GM23338 (cell line): ENCODE results near the gene EPHB2. TPM values are rescaled to one million over a fixed set of nuclear protein-coding genes. Genes with fewer than 3 reads are reported as not detected.

ENCODE experiments used
- ATAC-seq: fragments of 200-7000 bp; cut with Tn5 transposase; 3 replicates; pipeline ENCODE4 v1.9.1; 2020
- DNase-seq: peaks from one replicate; pipeline ENCODE4 v3.0.0-alpha.2; 2015; ENCODE audit warnings: low spot score
- H2AFZ ChIP-seq: fragments of 200-600 bp; sonication (generic); 2 replicates; pipeline ENCODE4 v1.8.0; 2016; ENCODE audit warnings: antibody characterized with exemption, mild to moderate bottlenecking, moderate library complexity
- H3F3A ChIP-seq: fragments of 200-600 bp; sonication (generic); replicated peaks from 2 replicates; pipeline ENCODE4 v1.8.0; 2017; ENCODE audit warnings: antibody characterized with exemption, mixed run types, low read depth
- H3K27ac ChIP-seq: fragments of 200-600 bp; sonication (generic); 2 replicates; pipeline ENCODE4 v1.6.1; 2016; ENCODE audit warnings: low read depth
- H3K27me3 ChIP-seq: fragments of 200-600 bp; sonication (generic); 2 replicates; pipeline ENCODE4 v1.8.0; 2016; ENCODE audit warnings: mild to moderate bottlenecking, mixed run types, moderate library complexity; ENCODE audit not compliant: insufficient read depth
- H3K36me3 ChIP-seq: fragments of 200-600 bp; sonication (generic); 2 replicates; pipeline ENCODE4 v1.8.0; 2016; ENCODE audit warnings: mild to moderate bottlenecking; ENCODE audit not compliant: insufficient read depth
- H3K4me1 ChIP-seq: fragments of 200-600 bp; sonication (generic); 2 replicates; pipeline ENCODE4 v1.8.0; 2016; ENCODE audit warnings: mild to moderate bottlenecking, moderate library complexity; ENCODE audit not compliant: insufficient read depth
- H3K4me2 ChIP-seq: fragments of 200-600 bp; sonication (generic); 2 replicates; pipeline ENCODE4 v1.7.1; 2017; ENCODE audit warnings: mixed run types
- H3K4me3 ChIP-seq: fragments of 200-600 bp; sonication (generic); 2 replicates; pipeline ENCODE4 v1.6.1; 2016; ENCODE audit warnings: mixed run types
- H3K79me2 ChIP-seq: fragments of 200-600 bp; sonication (generic); replicated peaks from 2 replicates; pipeline ENCODE4 v1.8.0; 2017; ENCODE audit warnings: mild to moderate bottlenecking; ENCODE audit not compliant: insufficient read depth
- H3K9me2 ChIP-seq: fragments of 200-600 bp; sonication (generic); 2 replicates; pipeline ENCODE4 v1.8.0; 2017; ENCODE audit not compliant: insufficient read depth
- H4K20me1 ChIP-seq: fragments of 200-600 bp; sonication (generic); replicated peaks from 2 replicates; pipeline ENCODE4 v1.8.0; 2017; ENCODE audit warnings: mild to moderate bottlenecking; ENCODE audit not compliant: insufficient read depth
- H3K27ac Mint-ChIP-seq: 2 replicates; pipeline ENCODE4 v1.8.0; 2020; ENCODE audit warnings: inconsistent platforms, mild to moderate bottlenecking, moderate library complexity, mixed read lengths
- H3K27me3 Mint-ChIP-seq: 3 replicates; pipeline ENCODE4 v1.8.0; 2022; ENCODE audit warnings: low read depth, mild to moderate bottlenecking, moderate library complexity, mixed read lengths, inconsistent platforms; ENCODE audit not compliant: insufficient read depth, poor library complexity
- H3K36me3 Mint-ChIP-seq: 3 replicates; pipeline ENCODE4 v1.8.0; 2021; ENCODE audit warnings: low read depth, mild to moderate bottlenecking, inconsistent platforms, moderate library complexity, mixed read lengths
- H3K4me1 Mint-ChIP-seq: 3 replicates; pipeline ENCODE4 v1.8.0; 2020; ENCODE audit warnings: mild to moderate bottlenecking, inconsistent platforms, mixed read lengths
- H3K4me3 Mint-ChIP-seq: 3 replicates; pipeline ENCODE4 v1.8.0; 2021; ENCODE audit warnings: moderate library complexity, mild to moderate bottlenecking, inconsistent platforms, mixed read lengths
- H3K9me3 Mint-ChIP-seq: 3 replicates; pipeline ENCODE4 v1.8.0; 2020; ENCODE audit warnings: moderate library complexity, mild to moderate bottlenecking, inconsistent platforms, mixed read lengths
- CREB1 ChIP-seq: fragments of 250-450 bp; sonication (Bioruptor Pico); IDR thresholded peaks from 2 replicates; pipeline ENCODE4 v1.5.0; 2020; ENCODE audit warnings: low read depth, mild to moderate bottlenecking, moderate library complexity
- ETS1 ChIP-seq: IDR thresholded peaks from 2 replicates; pipeline ENCODE4 v1.6.1; 2016; ENCODE audit warnings: antibody characterized with exemption
- EZH2 ChIP-seq: fragments of 200-600 bp; sonication (generic); IDR thresholded peaks from one replicate; pipeline ENCODE4 v1.8.0; 2017; ENCODE audit warnings: antibody characterized with exemption, mild to moderate bottlenecking, low read depth; ENCODE audit not compliant: unreplicated experiment
- EZH2phosphoT487 ChIP-seq: fragments of 200-600 bp; sonication (generic); IDR thresholded peaks from one replicate; pipeline ENCODE4 v1.8.1; 2018; ENCODE audit warnings: antibody characterized with exemption; ENCODE audit not compliant: unreplicated experiment
- JUNB ChIP-seq: IDR thresholded peaks from one replicate; pipeline ENCODE4 v1.6.1; 2016; ENCODE audit warnings: antibody characterized with exemption; ENCODE audit not compliant: unreplicated experiment
- NANOG ChIP-seq: IDR thresholded peaks from 2 replicates; pipeline ENCODE4 v1.6.1; 2016; ENCODE audit warnings: antibody characterized with exemption, borderline replicate concordance
- POLR2AphosphoS5 ChIP-seq: IDR thresholded peaks from 2 replicates; pipeline ENCODE4 v1.6.1; 2016; ENCODE audit warnings: antibody characterized with exemption, low read depth
- REST ChIP-seq: IDR thresholded peaks from one replicate; pipeline ENCODE4 v1.6.1; 2018; ENCODE audit warnings: antibody characterized with exemption; ENCODE audit not compliant: unreplicated experiment
- STAT1 ChIP-seq: IDR thresholded peaks from one replicate; pipeline ENCODE4 v1.6.1; 2016; ENCODE audit warnings: antibody characterized with exemption; ENCODE audit not compliant: unreplicated experiment
- ZNF114 ChIP-seq: fragments of 250-450 bp; sonication (Bioruptor Pico); IDR thresholded peaks from 2 replicates; pipeline ENCODE4 v1.5.0; 2020; ENCODE audit warnings: mild to moderate bottlenecking, moderate library complexity
- ZNF331 ChIP-seq: fragments of 250-450 bp; sonication (Bioruptor Pico); IDR thresholded peaks from 2 replicates; pipeline ENCODE4 v1.5.0; 2020; ENCODE audit warnings: low read depth, mild to moderate bottlenecking, moderate library complexity
- polyA plus RNA-seq: library from polyadenylated mRNA; unstranded; fragments of >200 nt; fragmentation: Nextera tagmentation; extraction: Ambion mirVana; gene quantifications from 2 replicates; pipeline ENCODE4 v1.2.1, GENCODE V29; 2016
- total RNA-seq: library from RNA; depleted of rRNA; stranded (reverse); fragments of >200 nt; shearing (Covaris generic); gene quantifications from 2 replicates; pipeline ENCODE4 v1.2.3, GENCODE V29; 2014
- TF ChIP-seq, protein P1 (sequence below): fragments of 250-450 bp; sonication (Bioruptor Pico); IDR thresholded peaks from 2 replicates; pipeline ENCODE4 v1.5.0; 2020; ENCODE audit warnings: mild to moderate bottlenecking, moderate library complexity
- TF ChIP-seq, protein P2 (sequence below), 2 experiments: fragments of 200-600 bp in 1 of 2; sonication (generic) in 1 of 2; conservative IDR thresholded peaks; 2 replicates each; pipeline versions ENCODE4 v1.5.1 to v1.6.1; 2016 to 2017; ENCODE audit warnings: antibody characterized with exemption in 2 of 2, low read depth in 2 of 2, mild to moderate bottlenecking in 2 of 2, moderate library complexity in 1 of 2

The EPHB2 gene
- total and polyA plus RNA-seq, 2 experiments from 2014 or later, result 4.1 to 20.1 TPM

GRCh38 chr1:22832414-22832786 lies 121.8 kb downstream of the EPHB2 start:
- no peak overlapping the region for H3K4me3 ChIP-seq
- H3K27ac ChIP-seq, result no peak overlapping the region
- ATAC-seq, result no peak
- no peak overlapping the region for H3K4me2 ChIP-seq
- no peaks in the 10 kb centered on the region for H3K27me3 ChIP-seq
- H3K36me3 Mint-ChIP-seq, result no peaks in the 10 kb centered on the region
- H3K36me3 ChIP-seq, result no peaks in the 10 kb centered on the region
- no peak for TF ChIP-seq JUNB
- no peak for TF ChIP-seq ZNF331 (CRISPR knock-in tag)
- TF ChIP-seq CREB1, result no peak
- no peak for TF ChIP-seq POLR2AphosphoS5
- no peak for TF ChIP-seq EZH2phosphoT487
- TF ChIP-seq ETS1, result no peak
- TF ChIP-seq, protein P1, sequence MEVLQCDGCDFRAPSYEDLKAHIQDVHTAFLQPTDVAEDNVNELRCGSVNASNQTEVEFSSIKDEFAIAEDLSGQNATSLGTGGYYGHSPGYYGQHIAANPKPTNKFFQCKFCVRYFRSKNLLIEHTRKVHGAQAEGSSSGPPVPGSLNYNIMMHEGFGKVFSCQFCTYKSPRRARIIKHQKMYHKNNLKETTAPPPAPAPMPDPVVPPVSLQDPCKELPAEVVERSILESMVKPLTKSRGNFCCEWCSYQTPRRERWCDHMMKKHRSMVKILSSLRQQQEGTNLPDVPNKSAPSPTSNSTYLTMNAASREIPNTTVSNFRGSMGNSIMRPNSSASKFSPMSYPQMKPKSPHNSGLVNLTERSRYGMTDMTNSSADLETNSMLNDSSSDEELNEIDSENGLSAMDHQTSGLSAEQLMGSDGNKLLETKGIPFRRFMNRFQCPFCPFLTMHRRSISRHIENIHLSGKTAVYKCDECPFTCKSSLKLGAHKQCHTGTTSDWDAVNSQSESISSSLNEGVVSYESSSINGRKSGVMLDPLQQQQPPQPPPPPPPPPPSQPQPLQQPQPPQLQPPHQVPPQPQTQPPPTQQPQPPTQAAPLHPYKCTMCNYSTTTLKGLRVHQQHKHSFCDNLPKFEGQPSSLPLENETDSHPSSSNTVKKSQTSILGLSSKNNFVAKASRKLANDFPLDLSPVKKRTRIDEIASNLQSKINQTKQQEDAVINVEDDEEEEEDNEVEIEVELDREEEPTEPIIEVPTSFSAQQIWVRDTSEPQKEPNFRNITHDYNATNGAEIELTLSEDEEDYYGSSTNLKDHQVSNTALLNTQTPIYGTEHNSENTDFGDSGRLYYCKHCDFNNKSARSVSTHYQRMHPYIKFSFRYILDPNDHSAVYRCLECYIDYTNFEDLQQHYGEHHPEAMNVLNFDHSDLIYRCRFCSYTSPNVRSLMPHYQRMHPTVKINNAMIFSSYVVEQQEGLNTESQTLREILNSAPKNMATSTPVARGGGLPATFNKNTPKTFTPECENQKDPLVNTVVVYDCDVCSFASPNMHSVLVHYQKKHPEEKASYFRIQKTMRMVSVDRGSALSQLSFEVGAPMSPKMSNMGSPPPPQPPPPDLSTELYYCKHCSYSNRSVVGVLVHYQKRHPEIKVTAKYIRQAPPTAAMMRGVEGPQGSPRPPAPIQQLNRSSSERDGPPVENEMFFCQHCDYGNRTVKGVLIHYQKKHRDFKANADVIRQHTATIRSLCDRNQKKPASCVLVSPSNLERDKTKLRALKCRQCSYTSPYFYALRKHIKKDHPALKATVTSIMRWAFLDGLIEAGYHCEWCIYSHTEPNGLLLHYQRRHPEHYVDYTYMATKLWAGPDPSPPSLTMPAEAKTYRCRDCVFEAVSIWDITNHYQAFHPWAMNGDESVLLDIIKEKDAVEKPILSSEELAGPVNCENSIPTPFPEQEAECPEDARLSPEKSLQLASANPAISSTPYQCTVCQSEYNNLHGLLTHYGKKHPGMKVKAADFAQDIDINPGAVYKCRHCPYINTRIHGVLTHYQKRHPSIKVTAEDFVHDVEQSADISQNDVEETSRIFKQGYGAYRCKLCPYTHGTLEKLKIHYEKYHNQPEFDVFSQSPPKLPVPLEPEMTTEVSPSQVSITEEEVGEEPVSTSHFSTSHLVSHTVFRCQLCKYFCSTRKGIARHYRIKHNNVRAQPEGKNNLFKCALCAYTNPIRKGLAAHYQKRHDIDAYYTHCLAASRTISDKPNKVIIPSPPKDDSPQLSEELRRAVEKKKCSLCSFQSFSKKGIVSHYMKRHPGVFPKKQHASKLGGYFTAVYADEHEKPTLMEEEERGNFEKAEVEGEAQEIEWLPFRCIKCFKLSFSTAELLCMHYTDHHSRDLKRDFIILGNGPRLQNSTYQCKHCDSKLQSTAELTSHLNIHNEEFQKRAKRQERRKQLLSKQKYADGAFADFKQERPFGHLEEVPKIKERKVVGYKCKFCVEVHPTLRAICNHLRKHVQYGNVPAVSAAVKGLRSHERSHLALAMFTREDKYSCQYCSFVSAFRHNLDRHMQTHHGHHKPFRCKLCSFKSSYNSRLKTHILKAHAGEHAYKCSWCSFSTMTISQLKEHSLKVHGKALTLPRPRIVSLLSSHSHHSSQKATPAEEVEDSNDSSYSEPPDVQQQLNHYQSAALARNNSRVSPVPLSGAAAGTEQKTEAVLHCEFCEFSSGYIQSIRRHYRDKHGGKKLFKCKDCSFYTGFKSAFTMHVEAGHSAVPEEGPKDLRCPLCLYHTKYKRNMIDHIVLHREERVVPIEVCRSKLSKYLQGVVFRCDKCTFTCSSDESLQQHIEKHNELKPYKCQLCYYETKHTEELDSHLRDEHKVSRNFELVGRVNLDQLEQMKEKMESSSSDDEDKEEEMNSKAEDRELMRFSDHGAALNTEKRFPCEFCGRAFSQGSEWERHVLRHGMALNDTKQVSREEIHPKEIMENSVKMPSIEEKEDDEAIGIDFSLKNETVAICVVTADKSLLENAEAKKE (CRISPR knock-in tag), result no peak
- TF ChIP-seq, protein P2, sequence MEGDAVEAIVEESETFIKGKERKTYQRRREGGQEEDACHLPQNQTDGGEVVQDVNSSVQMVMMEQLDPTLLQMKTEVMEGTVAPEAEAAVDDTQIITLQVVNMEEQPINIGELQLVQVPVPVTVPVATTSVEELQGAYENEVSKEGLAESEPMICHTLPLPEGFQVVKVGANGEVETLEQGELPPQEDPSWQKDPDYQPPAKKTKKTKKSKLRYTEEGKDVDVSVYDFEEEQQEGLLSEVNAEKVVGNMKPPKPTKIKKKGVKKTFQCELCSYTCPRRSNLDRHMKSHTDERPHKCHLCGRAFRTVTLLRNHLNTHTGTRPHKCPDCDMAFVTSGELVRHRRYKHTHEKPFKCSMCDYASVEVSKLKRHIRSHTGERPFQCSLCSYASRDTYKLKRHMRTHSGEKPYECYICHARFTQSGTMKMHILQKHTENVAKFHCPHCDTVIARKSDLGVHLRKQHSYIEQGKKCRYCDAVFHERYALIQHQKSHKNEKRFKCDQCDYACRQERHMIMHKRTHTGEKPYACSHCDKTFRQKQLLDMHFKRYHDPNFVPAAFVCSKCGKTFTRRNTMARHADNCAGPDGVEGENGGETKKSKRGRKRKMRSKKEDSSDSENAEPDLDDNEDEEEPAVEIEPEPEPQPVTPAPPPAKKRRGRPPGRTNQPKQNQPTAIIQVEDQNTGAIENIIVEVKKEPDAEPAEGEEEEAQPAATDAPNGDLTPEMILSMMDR (conservative IDR thresholded peaks at IDR 0.05; ENCODE audit: low read depth in 2 of 2), result no peak
- no peak for TF ChIP-seq STAT1
- no peak for TF ChIP-seq REST
- TF ChIP-seq ZNF114 (CRISPR knock-in tag), result no peak
- no peak for TF ChIP-seq NANOG
- no peak for TF ChIP-seq EZH2
- no peak for DNase-seq
- H3K4me3 Mint-ChIP-seq, result no peak overlapping the region
- H3K4me1 Mint-ChIP-seq, result peaks cover 31% of the 10 kb centered on the region
- H3K9me3 Mint-ChIP-seq, result no peaks in the 10 kb centered on the region
- no peaks in the 10 kb centered on the region for H3F3A ChIP-seq
- peaks cover 12% of the 10 kb centered on the region for H3K4me1 ChIP-seq
- H2AFZ ChIP-seq, result no peak overlapping the region
- no peak overlapping the region for H3K27ac Mint-ChIP-seq
- H3K9me2 ChIP-seq, result no peaks in the 10 kb centered on the region
- H3K27me3 Mint-ChIP-seq, result peaks cover 9% of the 10 kb centered on the region
- H3K79me2 ChIP-seq, result no peaks in the 10 kb centered on the region
- no peaks in the 10 kb centered on the region; the same call in 1 of the 2 replicates for H4K20me1 ChIP-seq
